Brain microvascular endothelial cell (primary cell): Measurements from ENCODE around the gene PPARD.

Experiments used
- DNase-seq: peaks from one replicate; pipeline ENCODE4 v3.0.0-alpha.2; 2020
- H3K27ac ChIP-seq: fragments of 250-450 bp; sonication (Bioruptor Pico); 2 replicates; pipeline ENCODE4 v1.5.1; 2020; ENCODE audit warnings: mild to moderate bottlenecking, moderate library complexity
- H3K27me3 ChIP-seq: fragments of 250-450 bp; sonication (Bioruptor Pico); replicated peaks from 2 replicates; pipeline ENCODE4 v1.5.1; 2020; ENCODE audit warnings: mild to moderate bottlenecking
- H3K36me3 ChIP-seq: fragments of 250-450 bp; sonication (Bioruptor Pico); replicated peaks from 2 replicates; pipeline ENCODE4 v1.5.1; 2020; ENCODE audit warnings: mild to moderate bottlenecking
- H3K4me3 ChIP-seq: 2 replicates; pipeline ENCODE4 v1.5.1; 2011; ENCODE audit warnings: low read depth, mild to moderate bottlenecking, control low read depth, low read length, moderate library complexity
- in situ Hi-C: cut with HindIII; loops from 2 replicates; pipeline ENCODE4 v1.10.0; 2017; ENCODE audit warnings: low sequenced_read_pairs, low pct_ligation_motif_present
- TF ChIP-seq, protein P1 (sequence below): IDR thresholded peaks from 2 replicates; pipeline ENCODE4 v1.5.1; 2011; ENCODE audit warnings: low read depth, mild to moderate bottlenecking, moderate library complexity, low read length, control low read depth, inconsistent platforms; ENCODE audit errors: missing control alignments

Gene PPARD

DNA sequence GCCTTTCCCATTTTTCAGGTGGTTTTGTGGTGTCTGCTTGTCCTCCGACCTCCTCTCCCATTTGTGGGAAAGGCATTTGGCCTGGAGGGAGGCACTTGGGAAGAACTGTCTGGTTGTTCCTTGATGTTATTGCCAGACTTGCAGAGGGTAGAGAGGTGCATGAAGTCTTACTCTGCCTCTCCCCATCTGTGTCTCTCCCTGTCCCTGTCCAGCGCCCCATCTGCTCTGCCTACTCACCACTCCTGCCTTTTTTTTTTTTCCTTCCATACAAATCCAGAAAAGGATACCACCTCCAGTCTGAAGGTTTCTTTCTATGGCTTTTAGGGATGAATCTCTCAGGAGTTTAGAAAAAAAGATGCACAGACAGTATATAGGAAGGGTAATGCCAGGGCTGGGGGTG, 19.8 kb downstream of the PPARD start:
- Histone ChIP-seq H3K27ac (no peak overlapping the region), H3K4me3 (no peak overlapping the region), H3K36me3 (peaks cover under 1% of the 10 kb centered on the region), H3K27me3 (no peaks in the 10 kb centered on the region)
- in situ Hi-C loops: no loop called here
- DNase-seq: no peak
- TF ChIP-seq, protein P1, sequence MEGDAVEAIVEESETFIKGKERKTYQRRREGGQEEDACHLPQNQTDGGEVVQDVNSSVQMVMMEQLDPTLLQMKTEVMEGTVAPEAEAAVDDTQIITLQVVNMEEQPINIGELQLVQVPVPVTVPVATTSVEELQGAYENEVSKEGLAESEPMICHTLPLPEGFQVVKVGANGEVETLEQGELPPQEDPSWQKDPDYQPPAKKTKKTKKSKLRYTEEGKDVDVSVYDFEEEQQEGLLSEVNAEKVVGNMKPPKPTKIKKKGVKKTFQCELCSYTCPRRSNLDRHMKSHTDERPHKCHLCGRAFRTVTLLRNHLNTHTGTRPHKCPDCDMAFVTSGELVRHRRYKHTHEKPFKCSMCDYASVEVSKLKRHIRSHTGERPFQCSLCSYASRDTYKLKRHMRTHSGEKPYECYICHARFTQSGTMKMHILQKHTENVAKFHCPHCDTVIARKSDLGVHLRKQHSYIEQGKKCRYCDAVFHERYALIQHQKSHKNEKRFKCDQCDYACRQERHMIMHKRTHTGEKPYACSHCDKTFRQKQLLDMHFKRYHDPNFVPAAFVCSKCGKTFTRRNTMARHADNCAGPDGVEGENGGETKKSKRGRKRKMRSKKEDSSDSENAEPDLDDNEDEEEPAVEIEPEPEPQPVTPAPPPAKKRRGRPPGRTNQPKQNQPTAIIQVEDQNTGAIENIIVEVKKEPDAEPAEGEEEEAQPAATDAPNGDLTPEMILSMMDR: no peak

GRCh38 chr6:35363293-35363750, 21.0 kb downstream of the PPARD start:
- in situ Hi-C loops: no loop called here
- no peaks in the 10 kb centered on the region for H3K27me3 ChIP-seq
- DNase-seq: peak; percentile 93
- H3K27ac ChIP-seq: peak overlapping the region; percentile 82
- H3K36me3 ChIP-seq: no peaks in the 10 kb centered on the region
- TF ChIP-seq, protein P1: no peak
- no peak overlapping the region for H3K4me3 ChIP-seq

DNA sequence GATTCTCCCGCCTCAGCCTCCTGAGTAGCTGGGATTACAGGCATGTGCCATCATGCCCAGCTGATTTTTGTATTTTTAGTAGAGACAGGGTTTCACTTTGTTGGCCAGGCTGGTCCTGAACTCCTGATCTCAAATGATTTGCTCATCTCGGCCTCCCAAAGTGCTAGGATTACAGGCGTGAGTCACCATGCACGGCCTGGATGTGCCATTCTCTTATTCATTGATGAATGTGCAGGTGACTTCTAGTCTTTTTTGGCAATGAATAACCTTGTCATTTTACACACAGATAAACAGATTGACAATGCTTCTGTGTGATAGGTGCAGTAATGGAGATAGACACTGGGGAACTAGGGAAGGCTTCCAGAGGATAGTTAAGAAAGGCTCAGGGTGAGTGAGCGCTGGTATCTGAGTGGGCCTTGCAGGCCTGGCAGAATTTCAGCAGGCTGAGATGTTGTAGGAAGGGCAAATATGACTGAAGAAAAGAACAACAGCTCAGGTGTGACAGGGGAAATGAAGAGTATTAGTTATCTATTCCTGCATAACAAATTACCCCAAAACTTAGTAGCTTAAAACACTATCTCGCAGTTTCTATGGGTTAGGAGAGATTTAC, 23.3 kb downstream of the PPARD start:
- no peak overlapping the region for H3K4me3 ChIP-seq
- in situ Hi-C loops: no loop called here
- H3K27ac ChIP-seq: no peak overlapping the region
- H3K36me3 ChIP-seq: no peaks in the 10 kb centered on the region
- no peaks in the 10 kb centered on the region for H3K27me3 ChIP-seq
- DNase-seq: no peak
- TF ChIP-seq, protein P1: no peak

- TF ChIP-seq, protein P1: no peak
- Histone ChIP-seq H3K36me3 (no peaks in the 10 kb centered on the region), H3K27me3 (no peaks in the 10 kb centered on the region), H3K4me3 (no peak overlapping the region), H3K27ac (no peak overlapping the region)
- DNase-seq: no peak
- in situ Hi-C loops: no loop called here
These were observed 23.8 kb downstream of the PPARD start for GRCh38 chr6:35366204-35366596.

DNA sequence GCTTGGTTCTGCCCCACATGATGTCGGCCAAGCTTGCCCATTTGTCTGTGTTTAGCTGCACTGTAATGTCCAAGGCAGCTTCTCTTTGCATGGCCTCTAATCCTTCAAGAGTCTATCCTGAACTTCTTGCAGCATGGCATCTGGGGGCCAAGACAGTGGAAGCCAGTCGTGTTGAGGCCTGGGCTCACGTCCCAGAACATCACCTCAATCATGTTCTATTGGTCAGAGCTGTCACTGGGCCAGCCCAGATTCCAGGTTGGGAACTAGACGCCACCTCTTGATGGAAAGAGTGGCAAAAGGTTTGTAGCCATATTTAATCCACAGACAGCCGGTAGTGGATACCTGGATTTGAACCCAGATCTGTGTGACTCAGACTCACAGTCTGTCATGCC, 25.3 kb downstream of the PPARD start:
- Histone ChIP-seq H3K27me3 (no peaks in the 10 kb centered on the region), H3K27ac (peak overlapping the region; percentile 48), H3K36me3 (no peaks in the 10 kb centered on the region), H3K4me3 (no peak overlapping the region)
- DNase-seq: no peak
- TF ChIP-seq, protein P1: no peak
- in situ Hi-C loops: no loop called here

GRCh38 chr6:35368038-35368887, 25.9 kb downstream of the PPARD start:
- H3K36me3 ChIP-seq: no peaks in the 10 kb centered on the region
- H3K4me3 ChIP-seq: no peak overlapping the region
- TF ChIP-seq, protein P1: no peak
- peak; percentile 51 for DNase-seq
- H3K27ac ChIP-seq: peak overlapping the region; percentile 48
- in situ Hi-C loops: no loop called here
- no peaks in the 10 kb centered on the region for H3K27me3 ChIP-seq
